NCI-H2171 (cell line): ENCODE results near the gene PDGFRA.

Source experiments
- DNase-seq: peaks from one replicate; lab custom pipeline; 2025; lab: John Stamatoyannopoulos, UW

PDGFRA gene

DNA sequence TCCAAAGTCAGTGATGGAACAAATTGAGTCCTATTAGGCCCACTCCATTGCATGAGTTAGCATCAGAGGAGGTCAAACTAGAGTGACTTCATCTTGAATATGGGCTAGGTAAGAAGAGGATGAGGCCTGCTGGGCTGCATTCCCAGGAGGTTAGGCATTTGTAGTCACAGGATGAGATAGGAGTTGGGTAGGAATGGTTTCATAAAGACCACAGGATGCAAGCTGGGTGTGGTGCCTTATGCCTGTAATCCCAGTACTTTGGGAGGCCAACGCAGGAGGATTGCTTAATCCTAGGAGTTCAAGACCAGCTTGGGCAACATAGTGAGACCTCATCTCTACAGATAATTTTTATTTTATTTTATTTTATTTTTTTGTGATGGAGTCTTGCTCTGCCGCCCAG is 26.8 kb downstream of the PDGFRA start:
- DNase-seq, result no peak

GRCh38 chr4:54256491-54257486 is 27.7 kb downstream of the PDGFRA start:
- no peak for DNase-seq

GRCh38 chr4:54265366-54265765 is 36.3 kb downstream of the PDGFRA start:
- no peak for DNase-seq

- no peak for DNase-seq
Measured at GRCh38 chr4:54268151-54268550, 39.1 kb downstream of the PDGFRA start.

GRCh38 chr4:54271464-54271863 is 42.4 kb downstream of the PDGFRA start:
- no peak for DNase-seq

DNA sequence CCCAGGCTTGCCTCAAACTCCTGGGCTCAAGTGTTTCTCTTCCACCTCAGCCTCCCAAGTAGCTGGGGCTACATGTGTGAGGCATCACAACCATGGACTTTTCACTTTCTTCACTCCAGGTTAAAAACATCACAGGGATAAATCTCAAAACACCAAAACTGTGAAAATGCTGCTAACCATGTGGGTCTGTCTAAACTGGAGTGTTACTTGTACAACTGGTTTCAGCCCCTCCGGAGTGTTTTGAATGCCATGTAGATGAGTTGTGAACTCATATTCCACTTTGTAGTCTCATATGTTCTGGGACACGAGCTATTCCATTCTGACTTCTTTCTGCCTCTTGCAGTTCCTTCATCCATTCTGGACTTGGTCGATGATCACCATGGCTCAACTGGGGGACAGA is 43.0 kb downstream of the PDGFRA start:
- no peak for DNase-seq

- DNase-seq, result no peak
Measured at GRCh38 chr4:54274264-54274663, 45.2 kb downstream of the PDGFRA start.

- DNase-seq, result no peak
Measured at GRCh38 chr4:54274795-54275665, 45.9 kb downstream of the PDGFRA start.

GRCh38 chr4:54276641-54277430 is 47.7 kb downstream of the PDGFRA start:
- no peak for DNase-seq

DNA sequence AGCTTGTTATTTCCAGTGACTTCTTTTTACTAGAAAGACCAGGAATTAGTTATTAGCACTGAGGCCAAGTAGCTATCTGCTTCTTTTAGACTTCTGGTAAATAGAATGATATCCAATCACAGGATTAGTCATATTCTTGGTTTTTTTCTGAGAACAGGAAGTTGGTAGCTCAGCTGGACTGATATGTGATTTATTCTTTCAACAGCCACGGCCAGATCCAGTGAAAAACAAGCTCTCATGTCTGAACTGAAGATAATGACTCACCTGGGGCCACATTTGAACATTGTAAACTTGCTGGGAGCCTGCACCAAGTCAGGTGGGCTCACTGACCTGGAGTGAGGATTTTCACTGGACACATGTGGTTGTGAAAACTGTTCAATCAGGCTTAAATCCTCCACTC is 48.6 kb downstream of the PDGFRA start:
- DNase-seq, result no peak

DNA sequence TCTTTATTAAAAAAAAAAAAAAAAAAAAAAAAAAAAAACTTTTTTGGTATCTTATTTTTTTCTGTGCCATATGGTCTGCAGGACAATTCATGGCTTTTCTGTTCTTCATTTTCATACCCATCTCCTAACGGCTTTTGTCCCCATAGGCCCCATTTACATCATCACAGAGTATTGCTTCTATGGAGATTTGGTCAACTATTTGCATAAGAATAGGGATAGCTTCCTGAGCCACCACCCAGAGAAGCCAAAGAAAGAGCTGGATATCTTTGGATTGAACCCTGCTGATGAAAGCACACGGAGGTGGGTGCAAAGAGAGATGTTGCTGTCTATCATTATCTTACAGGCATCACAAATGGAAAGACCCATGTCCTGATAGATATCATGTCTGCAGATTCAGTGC is 49.1 kb downstream of the PDGFRA start:
- DNase-seq, result no peak

DNA sequence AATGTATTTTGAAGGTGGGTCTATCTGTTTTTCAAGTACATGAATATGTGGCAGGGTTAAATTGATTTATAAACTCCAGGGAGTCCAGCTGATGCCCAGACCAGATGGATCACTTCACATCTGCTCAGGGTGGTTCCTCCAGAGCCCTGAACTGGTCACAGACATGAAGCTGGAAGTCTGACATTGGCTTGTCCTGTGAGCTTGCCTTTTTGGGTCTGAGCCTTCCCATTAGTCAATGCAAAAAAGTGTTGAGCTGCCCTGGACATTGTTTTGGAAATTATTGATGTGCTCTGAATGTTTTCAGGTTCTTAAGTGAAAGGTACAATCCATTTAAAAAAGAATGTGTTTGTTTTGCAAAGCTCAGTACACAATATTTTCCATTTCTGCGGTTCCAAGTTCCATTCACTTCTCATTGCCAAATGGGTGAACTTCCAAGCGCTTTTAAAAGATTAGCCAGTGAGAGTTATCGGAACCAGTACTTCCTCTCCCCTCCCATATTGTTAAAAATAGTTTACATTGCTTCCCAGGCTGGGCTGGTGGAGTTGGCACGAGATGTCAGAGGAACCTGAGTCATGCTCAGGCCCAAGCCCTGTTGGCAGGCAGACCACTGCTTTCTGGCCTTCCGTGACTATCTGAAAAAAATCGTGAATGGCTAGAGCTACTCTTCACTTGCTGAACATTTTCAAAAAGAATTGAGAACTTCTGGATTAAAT is 52.1 kb downstream of the PDGFRA start:
- DNase-seq, result no peak

DNA sequence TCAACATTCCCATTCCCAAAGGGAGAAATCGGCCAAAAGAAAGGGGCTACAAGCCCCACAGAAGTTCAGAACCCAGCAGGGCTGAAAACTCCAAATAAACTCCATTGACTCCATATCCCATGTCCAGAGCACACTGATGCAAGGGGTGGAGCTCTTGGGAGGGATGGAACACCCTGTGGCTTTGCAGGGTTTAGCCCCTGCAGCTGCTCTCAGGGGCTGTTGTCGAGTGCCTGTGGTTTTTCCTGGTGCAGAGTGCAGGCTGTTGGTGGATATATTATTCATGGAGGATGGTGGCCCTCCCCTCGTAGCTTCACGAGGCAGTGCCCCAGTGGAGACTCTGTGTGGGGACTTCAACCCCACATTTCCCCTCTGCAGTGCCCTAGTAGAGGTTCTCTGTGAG is 53.7 kb downstream of the PDGFRA start:
- no peak for DNase-seq

DNA sequence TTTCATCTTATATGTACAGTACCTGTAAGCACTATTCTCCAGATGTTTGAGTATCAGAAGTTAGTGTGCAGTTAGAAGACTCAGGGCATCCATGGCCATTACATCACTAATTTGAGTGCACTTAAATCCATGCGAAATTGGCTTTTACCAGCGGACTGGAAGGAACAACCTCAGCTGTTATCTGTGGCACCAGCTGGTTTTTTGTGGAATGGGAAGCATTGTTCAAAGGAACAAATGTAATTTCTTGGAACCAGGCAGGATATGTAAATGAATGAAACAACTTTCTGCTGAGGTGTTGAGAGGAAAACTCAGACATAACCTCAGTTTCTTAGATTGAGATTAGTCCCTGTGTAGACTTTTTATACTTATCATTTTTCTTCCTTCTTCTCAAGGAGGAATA is 60.2 kb downstream of the PDGFRA start:
- no peak for DNase-seq

GRCh38 chr4:54290980-54291379 is 61.9 kb downstream of the PDGFRA start:
- DNase-seq, result no peak

DNA sequence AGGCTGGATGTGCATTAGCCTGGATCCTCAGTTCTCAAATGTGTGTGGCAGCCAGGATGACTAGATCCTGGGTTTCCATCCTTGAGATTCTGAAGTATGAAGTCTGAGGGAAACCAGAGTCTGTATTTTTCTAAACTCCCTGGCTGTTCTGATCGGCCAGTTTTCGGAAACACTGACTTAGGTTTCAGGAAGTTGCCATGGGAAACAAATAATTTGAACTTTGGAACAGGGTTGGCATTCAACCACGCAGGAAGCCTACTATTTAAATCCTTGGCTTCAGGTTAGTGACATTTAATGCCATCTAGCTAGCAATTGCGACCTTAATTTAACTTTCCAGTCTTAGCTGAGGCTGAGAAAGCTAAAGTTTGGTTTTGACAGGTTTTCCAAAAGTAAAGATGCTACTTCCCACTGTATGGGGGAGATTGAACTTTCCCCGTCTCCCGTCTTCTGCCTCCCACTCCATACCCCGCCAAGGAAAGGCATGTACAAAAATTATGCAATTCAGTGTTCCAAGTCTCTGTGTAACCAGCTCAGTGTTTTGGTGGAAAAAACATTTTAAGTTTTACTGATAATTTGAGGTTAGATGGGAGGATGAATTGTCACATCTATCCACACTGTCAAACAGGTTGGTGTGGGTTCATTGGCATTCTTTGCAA is 67.6 kb downstream of the PDGFRA start:
- DNase-seq, result no peak

- DNase-seq, result no peak
Measured at GRCh38 chr4:54308110-54308509, 79.0 kb downstream of the PDGFRA start.

GRCh38 chr4:54315561-54316538 is 86.8 kb downstream of the PDGFRA start:
- DNase-seq, result no peak

DNA sequence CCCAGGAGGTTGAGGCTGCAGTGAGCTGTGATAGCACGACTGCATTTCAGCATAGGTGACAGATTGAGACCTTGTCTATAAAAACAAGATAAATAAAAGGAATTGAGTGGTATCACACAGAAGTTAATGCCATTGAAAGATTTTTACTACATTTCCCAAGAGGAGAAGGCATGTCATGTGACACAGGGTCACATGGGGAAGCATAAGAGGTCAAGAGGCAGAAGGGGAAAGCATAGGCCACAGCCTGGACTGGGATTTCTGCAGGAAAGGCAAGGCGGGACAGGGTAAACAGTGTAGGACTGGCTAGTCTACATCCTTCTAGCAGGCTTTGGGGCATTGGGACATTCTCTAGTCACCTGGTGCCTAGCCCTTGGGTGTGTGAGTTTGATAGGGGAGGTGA is 88.6 kb downstream of the PDGFRA start:
- no peak for DNase-seq

DNA sequence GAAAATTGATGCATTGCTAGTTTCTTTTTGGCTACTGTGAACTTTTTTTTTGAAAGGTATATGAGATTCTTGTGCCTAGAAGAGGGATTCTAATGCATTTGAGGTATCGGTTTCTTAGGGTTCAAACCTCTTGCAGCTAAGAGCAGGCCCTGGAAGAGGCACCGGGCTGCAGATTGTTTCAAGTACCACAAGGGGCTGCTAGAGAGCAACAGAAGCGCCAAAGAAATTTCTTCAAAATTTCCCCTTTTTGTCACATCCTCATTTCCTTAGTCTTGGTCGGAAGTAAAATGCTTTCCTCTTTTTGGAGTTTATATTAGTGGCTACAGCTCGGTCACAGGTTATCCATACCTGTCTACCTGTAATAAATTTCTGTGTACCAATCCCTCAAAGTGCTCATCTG is 89.8 kb downstream of the PDGFRA start:
- no peak for DNase-seq
